Skeletal muscle cell (primary cell): ENCODE data around the gene CPM.

Source experiments
- DNase-seq: peaks from one replicate; pipeline ENCODE4 v3.0.0-alpha.2; 2010; ENCODE audit warnings: low read depth
- H3K4me3 ChIP-seq: 2 replicates; pipeline ENCODE4 v1.5.1; 2011; ENCODE audit warnings: low read depth, mild to moderate bottlenecking, control low read depth, low read length, moderate library complexity

The CPM gene

GRCh38 chr12:68932961-68933893 is at the start of gene CPM:
CPM (minus strand) TSS chr12:68933171; CDS start chr12:68932837, 334 bp downstream.
- peak within 1 kb of the TSS; percentile 67 for H3K4me3 ChIP-seq
- peak; percentile 29 for DNase-seq

- peak; percentile 47 for DNase-seq
- H3K4me3 ChIP-seq: no peak overlapping the region
Observed at GRCh38 chr12:68981516-68981915, 48.5 kb upstream of the CPM start.

GRCh38 chr12:68980476-68981212 is 47.7 kb upstream of the CPM start:
- DNase-seq: no peak
- H3K4me3 ChIP-seq: no peak overlapping the region

- no peak for DNase-seq
- H3K4me3 ChIP-seq: no peak overlapping the region
Observed at GRCh38 chr12:68978678-68979077, 45.7 kb upstream of the CPM start.

- H3K4me3 ChIP-seq: no peak overlapping the region
- no peak for DNase-seq
Observed at GRCh38 chr12:68977909-68978610, 45.1 kb upstream of the CPM start.

- no peak for DNase-seq
- no peak overlapping the region for H3K4me3 ChIP-seq
Observed at GRCh38 chr12:68977335-68977734, 44.4 kb upstream of the CPM start.

GRCh38 chr12:68976395-68976841 is 43.4 kb upstream of the CPM start:
- no peak overlapping the region for H3K4me3 ChIP-seq
- DNase-seq: no peak

GRCh38 chr12:68975811-68976210 is 42.8 kb upstream of the CPM start:
- DNase-seq: no peak
- H3K4me3 ChIP-seq: no peak overlapping the region

GRCh38 chr12:68972595-68972994 is 39.6 kb upstream of the CPM start:
- no peak for DNase-seq
- H3K4me3 ChIP-seq: no peak overlapping the region

- peak; percentile 39 for DNase-seq
- no peak overlapping the region for H3K4me3 ChIP-seq
Observed at GRCh38 chr12:68971404-68971803, 38.4 kb upstream of the CPM start.

- DNase-seq: no peak
- H3K4me3 ChIP-seq: no peak overlapping the region
Observed at GRCh38 chr12:68970951-68971350, 38.0 kb upstream of the CPM start.

- DNase-seq: no peak
- H3K4me3 ChIP-seq: no peak overlapping the region
Observed at GRCh38 chr12:68970306-68970705, 37.3 kb upstream of the CPM start.

- H3K4me3 ChIP-seq: no peak overlapping the region
- no peak for DNase-seq
Observed at GRCh38 chr12:68967046-68967445, 34.1 kb upstream of the CPM start.

GRCh38 chr12:68963856-68964745 is 31.1 kb upstream of the CPM start:
- no peak for DNase-seq

GRCh38 chr12:68962877-68963855 is 30.2 kb upstream of the CPM start:
- peak; percentile 17 for DNase-seq
- H3K4me3 ChIP-seq: no peak overlapping the region

More at GRCh38 chr12:68963856-68964745, 31.1 kb upstream of the CPM start:
- no peak overlapping the region for H3K4me3 ChIP-seq

- H3K4me3 ChIP-seq: no peak overlapping the region
- DNase-seq: no peak
Observed at GRCh38 chr12:68959891-68960464, 27.0 kb upstream of the CPM start.

GRCh38 chr12:68959143-68959858 is 26.3 kb upstream of the CPM start:
- no peak for DNase-seq
- no peak overlapping the region for H3K4me3 ChIP-seq
